ENCODE data around the gene FGG. TPM values are rescaled to one million over a fixed set of nuclear protein-coding genes. Genes with fewer than 3 reads are reported as not detected.

FGG gene
- total and polyA plus RNA-seq, 2 of the 8 experiments (the other 6 are each of a cell fraction or from before 2014, with no cell fraction given) = not detected

GRCh38 chr4:154562697-154563254 lies 49.7 kb downstream of the FGG start, which contains the start of gene FGB:
FGB (plus strand) TSS chr4:154563011; CDS start chr4:154563019, 8 bp downstream.
- Histone ChIP-seq H4K8ac (ENCODE audit: extremely low read depth, insufficient read depth, low read length) (no peak within 1 kb of the TSS), H2AFZ (ENCODE audit: low read length) (no peak within 1 kb of the TSS), H2BK15ac (ENCODE audit: low read length) (no peak within 1 kb of the TSS), H3K27ac (ENCODE audit: low read depth, low read length) (no peak within 1 kb of the TSS), H3K23ac (ENCODE audit: insufficient read length) (no peak within 1 kb of the TSS), H3K27me3 (replicated peaks in 1 of 4; ENCODE audit: control insufficient read depth in 3 of 4, extremely low read depth in 1 of 4, insufficient read depth in 3 of 4, low read length in 3 of 4) (no peaks in the 10 kb centered on the region), H3K79me2 (ENCODE audit: control insufficient read depth in 1 of 2, insufficient read depth in 2 of 2, low read length in 2 of 2) (no peaks in the 10 kb centered on the region), H3K4ac (replicated peaks; ENCODE audit: insufficient read length, low read depth, low read length) (no peak within 1 kb of the TSS), H3K4me2 (ENCODE audit: insufficient read depth in 1 of 2, low read depth in 2 of 2, low read length in 2 of 2) (no peak within 1 kb of the TSS), H3K36me3 (ENCODE audit: control insufficient read depth in 2 of 4, insufficient read depth in 4 of 4, low read length in 3 of 4) (no peaks in the 10 kb centered on the region), H2BK20ac (ENCODE audit: low read length) (no peak within 1 kb of the TSS), H4K5ac (ENCODE audit: insufficient read length, low read depth, low read length) (no peak within 1 kb of the TSS), H3K23me2 (ENCODE audit: low read depth, low read length) (no peaks in the 10 kb centered on the region), H3K4me1 (replicated peaks in 1 of 4; ENCODE audit: control insufficient read depth in 3 of 4, insufficient read depth in 4 of 4, low read length in 3 of 4) (no peaks in the 10 kb centered on the region), H4K20me1 (replicated peaks in 1 of 2; ENCODE audit: control insufficient read depth in 1 of 2, insufficient read depth in 2 of 2, low read length in 2 of 2) (no peaks in the 10 kb centered on the region), H3K79me1 (ENCODE audit: low read depth, low read length) (no peaks in the 10 kb centered on the region), H3K56ac (replicated peaks; ENCODE audit: insufficient read length, low read depth, low read length) (no peak within 1 kb of the TSS), H2BK12ac (ENCODE audit: low read depth, low read length) (no peak within 1 kb of the TSS), H3K18ac (ENCODE audit: extremely low read depth, low read length) (no peak within 1 kb of the TSS), H3K9ac (replicated peaks in 1 of 4; ENCODE audit: extremely low read depth in 1 of 4, low read depth in 3 of 4, low read length in 3 of 4) (no peak within 1 kb of the TSS), H3K4me3 (ENCODE audit: extremely low read depth in 1 of 4, insufficient read depth in 2 of 4, low read depth in 3 of 4, low read length in 4 of 4) (no peak within 1 kb of the TSS), H2BK5ac (ENCODE audit: low read depth, low read length) (no peak within 1 kb of the TSS), H4K91ac (replicated peaks; ENCODE audit: insufficient read length, low read length) (no peak within 1 kb of the TSS), H2BK120ac (replicated peaks; ENCODE audit: low read depth, low read length) (no peak within 1 kb of the TSS), H2AK5ac (ENCODE audit: low read depth, low read length) (no peak within 1 kb of the TSS), H3K14ac (ENCODE audit: insufficient read length) (no peak within 1 kb of the TSS), H3K9me3 (ENCODE audit: insufficient read depth in 2 of 2, low read depth in 1 of 2, low read length in 1 of 2) (no peaks in the 10 kb centered on the region)
- DNase-seq (ENCODE audit: low read depth in 1 of 2, low spot score in 2 of 2) (no peak), FAIRE-seq (no peak)
- POLR2A ChIA-PET (ENCODE audit: partially characterized antibody) = no interaction called here
- 83% methylated on average over 2 of the region's 2 CpGs; no CpG with 5 or more reads in 1 of the 2 experiments for WGBS, 2 experiments (ENCODE audit: extremely low coverage in 1 of 2, insufficient coverage in 1 of 2, insufficient read length in 1 of 2, insufficient replicate concordance in 2 of 2, low coverage in 1 of 2, low lambda C conversion rate in 2 of 2, missing lambda C conversion rate in 1 of 2)
- CTCF ChIA-PET (ENCODE audit: partially characterized antibody) = interaction anchor here (0.5 to 2.3 kb wide), 8 partner anchors 9 to 346 kb away, joined by 3 to 14 read pairs (median 4); no protein-coding TSS in a partner anchor
- TF ChIP-seq RAD21 (IDR thresholded peaks at IDR 0.05 in 1 of 2, conservative IDR thresholded peaks at IDR 0.05 in 1 of 2; ENCODE audit: low read depth in 2 of 2, low read length in 2 of 2) (no peak), CBX5 (IDR thresholded peaks at IDR 0.05; ENCODE audit: low read depth, low read length) (no peak), YY1 (IDR thresholded peaks at IDR 0.05; ENCODE audit: low read depth, low read length) (no peak), CREB1 (IDR thresholded peaks at IDR 0.05) (no peak), ZNF274 (IDR thresholded peaks at IDR 0.05; ENCODE audit: borderline replicate concordance, extremely low read depth, low read length) (no peak), HDAC2 (IDR thresholded peaks at IDR 0.05; ENCODE audit: borderline replicate concordance in 1 of 2, low read depth in 2 of 2, low read length in 2 of 2) (no peak), SP4 (IDR thresholded peaks at IDR 0.05; ENCODE audit: low read length) (no peak), SP2 (IDR thresholded peaks at IDR 0.05; ENCODE audit: low read length) (no peak), KDM4A (IDR thresholded peaks at IDR 0.05; ENCODE audit: low read depth, low read length, severe bottlenecking) (no peak), TBP (IDR thresholded peaks at IDR 0.05; ENCODE audit: low read depth, low read length) (no peak), SIX5 (IDR thresholded peaks at IDR 0.05; ENCODE audit: low read depth, low read length) (no peak), SIRT6 (IDR thresholded peaks at IDR 0.05; ENCODE audit: low read length) (no peak), KDM1A (IDR thresholded peaks at IDR 0.05; ENCODE audit: borderline replicate concordance, low read length) (no peak)
- TF ChIP-seq, protein P1, sequence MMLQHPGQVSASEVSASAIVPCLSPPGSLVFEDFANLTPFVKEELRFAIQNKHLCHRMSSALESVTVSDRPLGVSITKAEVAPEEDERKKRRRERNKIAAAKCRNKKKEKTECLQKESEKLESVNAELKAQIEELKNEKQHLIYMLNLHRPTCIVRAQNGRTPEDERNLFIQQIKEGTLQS (IDR thresholded peaks at IDR 0.05; ENCODE audit: insufficient read depth, low read depth, low read length) = no peak

Data from H1 (cell line).